ENCODE measurements around the gene CLEC5A.

Gene CLEC5A

GRCh38 chr7:141954334-141954733 lies 7.6 kb upstream of the CLEC5A start:
- Histone ChIP-seq H3F3A (ENCODE audit: insufficient read depth, low read length) (no peaks in the 10 kb centered on the region), H3K36me3 (replicated peaks; ENCODE audit: insufficient read depth, low read length) (no peaks in the 10 kb centered on the region), H3K4me1 (ENCODE audit: low read length) (no peaks in the 10 kb centered on the region), H4K20me1 (ENCODE audit: insufficient read depth, low read length) (no peaks in the 10 kb centered on the region), H3K27me3 (replicated peaks; ENCODE audit: insufficient read depth, low read length) (no peaks in the 10 kb centered on the region), H3K4me2 (ENCODE audit: low read depth, low read length) (no peak overlapping the region), H3K27ac (ENCODE audit: low read length) (no peak overlapping the region), H3K9me3 (replicated peaks; ENCODE audit: insufficient read depth, low read length) (no peaks in the 10 kb centered on the region), H3K79me2 (ENCODE audit: low read length) (no peaks in the 10 kb centered on the region), H3K9ac (ENCODE audit: low read length) (no peak overlapping the region), H3K4me3 (ENCODE audit: low read length) (no peak overlapping the region), H3K9me2 (replicated peaks; ENCODE audit: insufficient read depth, low read length) (no peaks in the 10 kb centered on the region), H2AFZ (ENCODE audit: low read length) (no peak overlapping the region)
- DNase-seq, result no peak
- TF ChIP-seq EZH2 (optimal IDR thresholded peaks at IDR 0.05; ENCODE audit: low read depth, low read length) (no peak), CTCF (IDR thresholded peaks at IDR 0.05; ENCODE audit: low read length) (no peak), EZH2phosphoT487 (IDR thresholded peaks at IDR 0.05; ENCODE audit: low read length) (no peak)

- no peak for DNase-seq
These were observed 5.7 kb upstream of the CLEC5A start for GRCh38 chr7:141952461-141952860.

GRCh38 chr7:141950806-141951205 lies 4.0 kb upstream of the CLEC5A start:
- H4K20me1 ChIP-seq (ENCODE audit: insufficient read depth, low read length), result no peaks in the 10 kb centered on the region
- H3K4me2 ChIP-seq (ENCODE audit: low read depth, low read length), result no peak overlapping the region
- TF ChIP-seq EZH2 (optimal IDR thresholded peaks at IDR 0.05; ENCODE audit: low read depth, low read length) (no peak), CTCF (IDR thresholded peaks at IDR 0.05; ENCODE audit: low read length) (no peak), EZH2phosphoT487 (IDR thresholded peaks at IDR 0.05; ENCODE audit: low read length) (no peak)
- H3K9me2 ChIP-seq (replicated peaks; ENCODE audit: insufficient read depth, low read length), result no peaks in the 10 kb centered on the region
- no peaks in the 10 kb centered on the region for H3K27me3 ChIP-seq (replicated peaks; ENCODE audit: insufficient read depth, low read length)
- H3K79me2 ChIP-seq (ENCODE audit: low read length), result no peaks in the 10 kb centered on the region
- no peaks in the 10 kb centered on the region for H3F3A ChIP-seq (ENCODE audit: insufficient read depth, low read length)
- no peaks in the 10 kb centered on the region for H3K36me3 ChIP-seq (replicated peaks; ENCODE audit: insufficient read depth, low read length)
- no peak for DNase-seq
- no peaks in the 10 kb centered on the region for H3K9me3 ChIP-seq (replicated peaks; ENCODE audit: insufficient read depth, low read length)
- no peak overlapping the region for H2AFZ ChIP-seq (ENCODE audit: low read length)
- H3K4me3 ChIP-seq (ENCODE audit: low read length), result no peak overlapping the region
- H3K27ac ChIP-seq (ENCODE audit: low read length), result no peak overlapping the region
- no peaks in the 10 kb centered on the region for H3K4me1 ChIP-seq (ENCODE audit: low read length)
- no peak overlapping the region for H3K9ac ChIP-seq (ENCODE audit: low read length)

More at GRCh38 chr7:141952461-141952860, 5.7 kb upstream of the CLEC5A start:
- Histone ChIP-seq H3K27ac (ENCODE audit: low read length) (no peak overlapping the region), H4K20me1 (ENCODE audit: insufficient read depth, low read length) (no peaks in the 10 kb centered on the region), H3K9me2 (replicated peaks; ENCODE audit: insufficient read depth, low read length) (no peaks in the 10 kb centered on the region), H3K79me2 (ENCODE audit: low read length) (no peaks in the 10 kb centered on the region), H3K9me3 (replicated peaks; ENCODE audit: insufficient read depth, low read length) (no peaks in the 10 kb centered on the region), H3K9ac (ENCODE audit: low read length) (no peak overlapping the region), H3K4me3 (ENCODE audit: low read length) (no peak overlapping the region), H3K4me2 (ENCODE audit: low read depth, low read length) (no peak overlapping the region), H3F3A (ENCODE audit: insufficient read depth, low read length) (no peaks in the 10 kb centered on the region), H3K4me1 (ENCODE audit: low read length) (no peaks in the 10 kb centered on the region), H2AFZ (ENCODE audit: low read length) (no peak overlapping the region), H3K36me3 (replicated peaks; ENCODE audit: insufficient read depth, low read length) (no peaks in the 10 kb centered on the region), H3K27me3 (replicated peaks; ENCODE audit: insufficient read depth, low read length) (no peaks in the 10 kb centered on the region)
- no peak for TF ChIP-seq CTCF (IDR thresholded peaks at IDR 0.05; ENCODE audit: low read length)
- no peak for TF ChIP-seq EZH2phosphoT487 (IDR thresholded peaks at IDR 0.05; ENCODE audit: low read length)
- TF ChIP-seq EZH2 (optimal IDR thresholded peaks at IDR 0.05; ENCODE audit: low read depth, low read length), result no peak

Measured in MM.1S (cell line).